Fibroblast of pulmonary artery (primary cell): ENCODE data around the gene ARL2BP.

ENCODE experiments used
- DNase-seq: peaks from one replicate; pipeline ENCODE4 v3.0.0-alpha.2; 2010; ENCODE audit warnings: low read depth
- H3K4me3 ChIP-seq: replicated peaks from 2 replicates; pipeline ENCODE4 v1.5.1; 2011; ENCODE audit warnings: low read depth, mild to moderate bottlenecking, control low read depth, low read length, moderate library complexity
- TF ChIP-seq, protein P1 (sequence below): IDR thresholded peaks from 2 replicates; pipeline ENCODE4 v1.5.1; 2011; ENCODE audit warnings: mild to moderate bottlenecking, control low read depth, low read length, inconsistent platforms; ENCODE audit errors: missing control alignments

ARL2BP gene

DNA sequence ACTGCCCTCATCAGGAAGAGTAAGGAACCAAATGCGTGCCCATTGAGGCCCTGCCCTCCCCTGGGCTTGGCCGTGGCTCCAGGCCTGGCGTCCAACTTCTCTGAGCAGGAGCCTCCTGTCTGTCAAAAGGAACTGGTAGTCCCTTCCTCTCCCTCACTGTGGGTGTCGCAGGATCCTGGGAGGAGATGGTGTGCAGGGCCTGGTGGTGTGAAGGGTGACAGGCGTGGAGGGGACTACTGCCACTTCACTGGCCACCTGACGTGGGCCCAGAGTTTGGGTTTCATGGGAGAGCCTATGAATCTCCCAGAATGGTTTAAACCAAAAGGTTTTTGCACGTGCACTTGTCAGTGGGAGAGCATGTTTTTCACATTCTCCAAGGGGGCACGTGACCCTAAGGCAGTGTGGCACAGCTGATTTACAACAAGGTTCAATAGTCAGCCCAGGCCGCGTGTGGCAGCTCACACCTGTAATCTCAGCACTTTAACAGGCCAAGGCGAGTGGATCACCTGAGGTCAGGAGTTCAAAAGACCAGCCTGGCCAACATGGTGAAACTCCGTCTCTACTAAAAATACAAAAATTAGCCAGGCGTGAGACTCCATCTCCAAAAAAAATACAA lies 12.5 kb downstream of the ARL2BP start:
- DNase-seq, result no peak
- H3K4me3 ChIP-seq, result no peak overlapping the region
- TF ChIP-seq, protein P1, sequence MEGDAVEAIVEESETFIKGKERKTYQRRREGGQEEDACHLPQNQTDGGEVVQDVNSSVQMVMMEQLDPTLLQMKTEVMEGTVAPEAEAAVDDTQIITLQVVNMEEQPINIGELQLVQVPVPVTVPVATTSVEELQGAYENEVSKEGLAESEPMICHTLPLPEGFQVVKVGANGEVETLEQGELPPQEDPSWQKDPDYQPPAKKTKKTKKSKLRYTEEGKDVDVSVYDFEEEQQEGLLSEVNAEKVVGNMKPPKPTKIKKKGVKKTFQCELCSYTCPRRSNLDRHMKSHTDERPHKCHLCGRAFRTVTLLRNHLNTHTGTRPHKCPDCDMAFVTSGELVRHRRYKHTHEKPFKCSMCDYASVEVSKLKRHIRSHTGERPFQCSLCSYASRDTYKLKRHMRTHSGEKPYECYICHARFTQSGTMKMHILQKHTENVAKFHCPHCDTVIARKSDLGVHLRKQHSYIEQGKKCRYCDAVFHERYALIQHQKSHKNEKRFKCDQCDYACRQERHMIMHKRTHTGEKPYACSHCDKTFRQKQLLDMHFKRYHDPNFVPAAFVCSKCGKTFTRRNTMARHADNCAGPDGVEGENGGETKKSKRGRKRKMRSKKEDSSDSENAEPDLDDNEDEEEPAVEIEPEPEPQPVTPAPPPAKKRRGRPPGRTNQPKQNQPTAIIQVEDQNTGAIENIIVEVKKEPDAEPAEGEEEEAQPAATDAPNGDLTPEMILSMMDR, result no peak

DNA sequence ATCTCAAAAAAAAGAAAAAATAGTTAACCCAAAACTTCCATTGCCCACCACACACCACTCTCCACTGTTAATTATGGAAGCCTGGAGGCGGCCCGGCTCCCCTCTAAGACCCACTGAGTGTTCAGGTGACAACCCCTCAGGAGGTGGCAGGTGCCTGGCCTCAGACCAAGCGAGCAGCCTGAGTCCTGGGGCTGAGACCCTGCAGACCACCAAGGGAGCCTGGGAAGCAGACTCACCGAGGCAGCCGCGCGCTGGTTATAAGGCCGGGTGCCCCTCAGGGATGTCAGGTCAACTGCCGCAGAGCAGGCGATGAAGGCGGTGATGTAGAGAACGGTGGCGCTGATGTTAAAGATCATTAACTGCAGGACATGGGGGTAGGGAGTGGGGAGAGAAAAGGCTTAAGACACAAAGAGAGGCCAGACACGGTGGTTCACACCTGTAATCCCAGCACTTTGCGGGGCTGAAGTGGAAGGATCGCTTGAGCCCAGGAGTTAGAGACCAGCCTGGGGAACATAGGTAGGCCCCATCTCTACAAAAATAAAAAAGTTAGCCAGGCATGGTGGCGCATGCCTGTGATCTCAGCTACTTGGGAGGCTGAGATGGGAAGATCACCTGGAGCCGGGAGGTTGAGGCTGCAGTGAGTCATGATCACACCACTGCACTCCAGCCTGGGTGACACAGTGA lies 13.3 kb downstream of the ARL2BP start:
- H3K4me3 ChIP-seq, result no peak overlapping the region
- no peak for DNase-seq
- TF ChIP-seq, protein P1, result no peak

DNA sequence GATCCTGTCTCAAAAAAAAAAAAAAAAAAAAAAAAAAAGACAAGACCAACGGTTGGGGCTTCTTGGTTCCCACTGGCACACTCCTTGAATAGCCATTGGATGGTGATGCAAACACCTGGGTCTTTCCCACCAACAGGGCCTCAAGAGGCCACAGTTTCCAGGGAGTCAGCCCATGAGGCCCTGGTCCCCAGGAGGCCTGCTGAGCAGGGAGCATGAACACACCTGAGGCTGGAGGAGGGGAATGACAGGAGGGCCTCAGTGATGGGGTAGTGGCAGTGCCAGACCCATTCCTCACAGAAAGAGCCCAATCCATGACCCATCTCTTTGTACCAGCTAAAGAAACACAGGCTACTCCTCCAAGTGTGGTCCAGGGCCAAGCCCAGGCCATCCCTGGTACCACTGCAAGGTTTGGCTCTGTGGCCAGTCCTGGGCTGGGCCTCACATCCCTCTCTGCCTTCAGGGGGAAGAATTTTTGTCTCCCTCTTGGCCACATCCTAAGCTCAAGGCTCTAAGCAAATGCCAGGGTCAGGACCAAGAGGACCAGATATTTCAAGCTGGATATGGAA lies 13.9 kb downstream of the ARL2BP start:
- no peak for DNase-seq
- no peak overlapping the region for H3K4me3 ChIP-seq
- TF ChIP-seq, protein P1, result no peak

DNA sequence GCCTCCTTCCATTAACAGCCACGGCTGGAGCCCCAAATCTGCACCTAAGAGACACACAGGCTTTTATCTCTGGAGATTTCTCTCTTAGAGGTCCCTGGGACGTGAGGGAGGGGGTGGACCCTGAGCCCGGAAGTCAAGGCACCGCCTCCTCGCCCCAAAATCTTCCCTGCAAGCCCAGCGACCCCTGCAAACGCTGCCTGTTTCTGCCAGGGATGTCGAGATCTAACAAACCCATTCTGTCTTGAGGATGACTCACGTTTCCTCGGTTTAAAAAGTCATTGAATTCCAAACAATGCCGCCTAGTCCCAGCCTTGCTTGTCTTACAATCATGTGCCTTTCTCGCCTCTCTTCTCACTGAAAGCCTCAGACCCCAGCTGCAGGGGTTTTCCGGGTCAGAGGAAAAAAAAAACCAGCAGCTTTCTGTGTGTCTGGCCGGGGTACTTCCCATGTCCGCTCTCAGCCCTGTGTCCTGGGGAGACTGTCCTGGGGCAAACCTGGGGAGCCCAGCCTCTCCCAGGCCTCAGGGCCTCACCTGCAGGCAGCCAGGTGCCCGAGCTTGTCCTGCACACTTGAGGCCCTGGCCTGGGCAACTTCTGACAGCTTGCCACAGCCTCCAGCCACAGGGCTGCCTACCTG lies 15.4 kb downstream of the ARL2BP start:
- H3K4me3 ChIP-seq, result peak overlapping the region; percentile 15
- DNase-seq, result peak; percentile 84
- TF ChIP-seq, protein P1, result no peak

DNA sequence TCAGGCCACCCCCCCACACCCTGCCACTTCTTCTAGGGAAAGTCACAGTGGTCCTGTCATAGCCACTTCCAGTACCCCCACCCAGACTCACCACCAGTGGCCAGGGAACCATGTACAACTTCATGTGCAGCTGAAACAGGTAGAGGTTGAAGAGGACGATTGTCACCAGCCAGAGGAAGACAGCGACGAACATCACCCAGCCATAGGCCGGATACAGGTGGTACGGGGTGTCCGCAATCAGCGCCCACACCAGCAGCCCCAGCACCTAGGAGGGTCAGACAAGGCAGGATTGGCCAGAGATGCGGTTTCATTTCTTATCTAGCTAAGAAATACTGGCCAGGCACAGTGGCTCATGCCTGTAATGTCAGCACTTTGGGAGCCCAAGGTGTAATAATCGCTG lies 16.7 kb downstream of the ARL2BP start:
- DNase-seq, result no peak
- no peak overlapping the region for H3K4me3 ChIP-seq
- TF ChIP-seq, protein P1, result no peak

DNA sequence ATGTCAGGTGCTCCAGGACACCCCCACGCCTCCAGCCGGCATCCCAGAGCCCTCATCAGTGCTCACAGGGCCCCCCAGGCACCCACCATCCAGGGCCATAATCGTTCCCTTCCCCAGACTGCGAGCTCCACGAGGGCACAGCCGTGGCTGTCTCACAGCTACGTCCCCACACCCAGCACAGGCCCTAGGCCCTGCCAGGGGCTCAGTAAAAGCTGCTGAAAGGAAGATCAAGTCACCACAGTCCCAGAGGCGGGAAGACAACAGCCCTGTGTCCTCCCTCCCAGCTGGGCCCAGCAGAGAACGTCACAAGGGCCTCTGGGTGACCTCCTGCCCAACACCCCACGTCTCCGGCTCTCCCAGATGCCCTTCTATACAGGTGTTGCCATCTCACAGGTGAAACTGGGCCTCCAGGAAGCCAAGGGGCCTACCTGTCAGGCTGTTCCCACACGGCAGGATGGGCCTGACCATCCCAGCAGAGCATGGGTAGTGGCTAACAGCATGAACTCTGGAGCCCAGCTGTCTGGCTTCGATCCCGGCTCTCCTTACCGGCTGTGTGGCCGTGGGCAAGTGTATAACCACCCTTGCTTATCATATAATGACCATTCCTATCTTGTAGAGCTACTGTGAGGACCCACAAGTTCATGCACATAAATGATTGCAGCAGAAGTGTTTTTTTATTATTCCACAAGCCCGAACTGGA lies 17.9 kb downstream of the ARL2BP start:
- TF ChIP-seq, protein P1, result no peak
- no peak for DNase-seq
- H3K4me3 ChIP-seq, result no peak overlapping the region
